ENCODE measurements around the gene ERGIC3.
"Not testable (repeated sequence)": the region's sequence is repeated elsewhere in the genome, so short reads cannot be mapped to it uniquely, and the experiment has no call there.

The ERGIC3 gene

DNA sequence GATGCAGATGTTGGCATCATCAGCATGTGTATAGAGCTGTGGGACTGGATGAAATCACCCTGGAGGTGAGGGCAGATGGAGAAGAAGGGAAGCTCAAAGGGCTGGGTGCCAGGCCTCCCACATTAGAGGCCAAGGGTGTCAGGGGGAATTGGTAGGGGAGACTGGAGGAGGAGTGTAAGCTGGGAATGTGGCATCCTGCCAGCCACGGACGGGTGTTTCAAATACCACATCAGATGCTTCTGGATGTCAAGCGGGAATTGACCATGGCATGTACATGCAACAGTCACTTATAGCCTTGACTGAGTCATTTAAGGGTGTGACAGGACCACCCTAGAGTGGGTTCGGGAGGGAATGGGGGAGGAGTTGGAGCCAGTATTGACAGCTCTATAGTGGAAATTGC is 9.6 kb downstream of the ERGIC3 start:
- no peak for TF ChIP-seq CTCF (IDR thresholded peaks at IDR 0.05; ENCODE audit: insufficient read depth, low read depth, low read length, missing control alignments)
- no peak for DNase-seq (ENCODE audit: low read depth)
- H3K4me3 ChIP-seq (ENCODE audit: low read depth, low read length): no peak overlapping the region

DNA sequence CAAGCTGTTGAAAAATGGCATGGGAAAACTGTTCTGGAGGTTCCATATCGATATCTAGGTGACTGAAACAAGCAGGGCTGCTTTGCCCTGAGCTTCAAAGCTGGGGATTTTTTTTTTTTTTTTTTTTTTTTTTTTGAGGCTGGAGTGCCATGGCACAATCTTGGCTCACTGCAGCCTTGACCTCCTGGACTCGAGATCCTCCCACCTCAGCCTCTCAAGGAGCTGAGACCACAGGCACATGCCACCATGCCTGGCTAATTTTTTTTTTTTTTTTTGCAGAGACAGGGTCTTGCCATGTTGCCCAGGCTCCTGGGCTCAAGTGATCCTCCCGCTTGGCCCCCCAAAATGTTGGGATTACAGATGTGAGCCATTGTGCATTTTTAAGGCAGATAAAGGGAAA is 11.0 kb downstream of the ERGIC3 start:
- no peak for TF ChIP-seq CTCF (IDR thresholded peaks at IDR 0.05; ENCODE audit: insufficient read depth, low read depth, low read length, missing control alignments)
- no peak overlapping the region for H3K4me3 ChIP-seq (ENCODE audit: low read depth, low read length)

GRCh38 chr20:35555461-35555860 is 13.6 kb downstream of the ERGIC3 start:
- DNase-seq (ENCODE audit: low read depth); H3K4me3 ChIP-seq (ENCODE audit: low read depth, low read length): not testable (repeated sequence)

More for the DNA sequence above, 11.0 kb downstream of the ERGIC3 start:
- no peak for DNase-seq (ENCODE audit: low read depth)

DNA sequence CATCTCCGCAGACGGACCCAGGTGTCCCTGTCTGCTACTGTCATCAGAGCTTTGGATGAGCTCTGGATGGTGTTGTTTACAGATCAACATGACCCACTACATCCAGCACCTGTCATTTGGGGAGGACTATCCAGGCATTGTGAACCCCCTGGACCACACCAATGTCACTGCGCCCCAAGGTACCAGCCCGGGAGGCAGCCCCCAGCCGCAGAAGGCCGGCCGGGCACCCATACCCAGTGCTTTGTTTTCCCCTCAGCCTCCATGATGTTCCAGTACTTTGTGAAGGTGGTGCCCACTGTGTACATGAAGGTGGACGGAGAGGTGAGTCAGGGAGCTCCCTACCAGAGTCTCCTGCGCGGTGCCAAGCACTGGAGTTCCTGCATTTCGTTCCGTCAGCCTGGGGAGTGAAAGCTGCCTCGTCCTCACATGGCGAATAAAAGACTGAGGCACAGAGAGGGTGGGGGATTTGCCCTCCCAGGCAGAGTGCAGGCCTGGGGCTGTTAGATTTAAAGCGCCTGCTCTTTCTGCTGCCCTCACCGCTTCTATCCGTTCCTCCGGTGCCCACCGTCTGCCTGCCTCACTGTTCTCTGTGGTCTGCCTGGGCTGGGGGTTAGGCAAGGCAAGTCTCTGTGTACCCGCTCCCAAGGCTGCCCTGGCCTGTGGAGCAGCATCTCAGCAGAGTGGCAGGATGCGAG is 14.2 kb downstream of the ERGIC3 start:
- no peak overlapping the region for H3K4me3 ChIP-seq (ENCODE audit: low read depth, low read length)
- no peak for TF ChIP-seq CTCF (IDR thresholded peaks at IDR 0.05; ENCODE audit: insufficient read depth, low read depth, low read length, missing control alignments)
- no peak for DNase-seq (ENCODE audit: low read depth)

GRCh38 chr20:35556871-35557270 is 15.0 kb downstream of the ERGIC3 start:
- TF ChIP-seq CTCF (IDR thresholded peaks at IDR 0.05; ENCODE audit: insufficient read depth, low read depth, low read length, missing control alignments): no peak
- no peak for DNase-seq (ENCODE audit: low read depth)
- H3K4me3 ChIP-seq (ENCODE audit: low read depth, low read length): no peak overlapping the region

- TF ChIP-seq CTCF (IDR thresholded peaks at IDR 0.05; ENCODE audit: insufficient read depth, low read depth, low read length, missing control alignments): no peak
- H3K4me3 ChIP-seq (ENCODE audit: low read depth, low read length): no peak overlapping the region
- DNase-seq (ENCODE audit: low read depth): no peak
These were observed 16.6 kb downstream of the ERGIC3 start for GRCh38 chr20:35558451-35558850.

DNA sequence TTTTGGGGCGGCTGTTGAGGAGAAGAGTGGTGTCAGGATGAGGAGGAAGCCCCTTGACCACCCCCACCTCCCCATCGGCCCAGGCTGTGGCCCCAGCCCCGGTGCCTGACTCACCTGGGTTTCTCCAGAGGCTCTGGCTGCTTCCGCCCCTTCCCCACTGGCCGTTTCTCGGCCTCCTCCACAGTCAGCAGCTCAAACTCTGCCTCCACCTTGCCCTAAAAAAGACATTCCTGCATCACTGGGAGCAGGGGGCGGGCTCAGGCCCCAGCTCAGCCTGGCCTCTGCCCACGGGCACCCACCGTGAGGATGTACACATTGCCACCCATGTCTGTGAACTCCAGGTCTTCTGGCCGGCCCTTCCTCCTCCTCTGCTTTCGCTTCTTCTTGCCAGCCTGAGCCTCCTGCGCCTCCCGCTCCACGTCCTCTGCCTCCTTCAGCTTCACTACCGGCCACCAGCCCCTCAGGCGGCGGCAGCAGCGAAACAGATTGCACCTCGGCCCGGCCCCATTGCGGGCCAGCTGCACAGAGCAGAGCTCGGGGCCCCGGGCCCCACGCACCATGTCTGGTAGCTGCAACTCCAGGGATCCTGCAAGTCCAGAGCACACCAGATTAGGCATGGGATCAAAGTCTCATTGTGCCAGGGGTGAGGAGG is 17.3 kb downstream of the ERGIC3 start:
- H3K4me3 ChIP-seq (ENCODE audit: low read depth, low read length): no peak overlapping the region
- TF ChIP-seq CTCF (IDR thresholded peaks at IDR 0.05; ENCODE audit: insufficient read depth, low read depth, low read length, missing control alignments): no peak
- no peak for DNase-seq (ENCODE audit: low read depth)
